HepG2 (cell line): ENCODE results near the gene PTPRE.

Source experiments
- ATF1 ChIP-seq: IDR thresholded peaks from 2 replicates; pipeline ENCODE4 v1.6.1; 2016; ENCODE audit warnings: mild to moderate bottlenecking, control low read depth
- MEIS1 ChIP-seq: sonication (generic); formaldehyde crosslinking; IDR thresholded peaks from 2 replicates; pipeline ENCODE4 v1.9.0; 2021; ENCODE audit warnings: mild to moderate bottlenecking, missing genetic modification reagents, moderate library complexity, borderline replicate concordance
- NFYB ChIP-seq: sonication (generic); formaldehyde crosslinking; IDR thresholded peaks from 2 replicates; pipeline ENCODE4 v1.4.0; 2020; ENCODE audit warnings: missing genetic modification reagents
- RBM39 ChIP-seq: fragments of 200-400 bp; formaldehyde crosslinking; IDR thresholded peaks from one replicate; pipeline ENCODE4 v1.6.1; 2018; ENCODE audit warnings: antibody characterized with exemption, mild to moderate bottlenecking, low read depth, low read length; ENCODE audit not compliant: poor library complexity, severe bottlenecking
- SKIL ChIP-seq: sonication (generic); formaldehyde crosslinking; IDR thresholded peaks from 2 replicates; pipeline ENCODE4 v1.8.0; 2022; ENCODE audit warnings: missing genetic modification reagents, mild to moderate bottlenecking, moderate library complexity, borderline replicate concordance
- STAT6 ChIP-seq: sonication (generic); formaldehyde crosslinking; IDR thresholded peaks from 2 replicates; pipeline ENCODE4 v1.4.0; 2020; ENCODE audit warnings: missing genetic modification reagents, mild to moderate bottlenecking, borderline replicate concordance
- ZNF318 ChIP-seq: sonication (generic); formaldehyde crosslinking; IDR thresholded peaks from 2 replicates; pipeline ENCODE4 v1.4.0; 2020; ENCODE audit warnings: mild to moderate bottlenecking, missing genetic modification reagents
- TF ChIP-seq, protein P1 (sequence below): sonication (generic); formaldehyde crosslinking; IDR thresholded peaks from 2 replicates; pipeline ENCODE4 v1.5.0; 2020; ENCODE audit warnings: mild to moderate bottlenecking, missing genetic modification reagents, moderate library complexity

- no peak for TF ChIP-seq ZNF318 (CRISPR knock-in tag)
- TF ChIP-seq NFYB (CRISPR knock-in tag): no peak
- TF ChIP-seq SKIL: no peak
- TF ChIP-seq, protein P1, sequence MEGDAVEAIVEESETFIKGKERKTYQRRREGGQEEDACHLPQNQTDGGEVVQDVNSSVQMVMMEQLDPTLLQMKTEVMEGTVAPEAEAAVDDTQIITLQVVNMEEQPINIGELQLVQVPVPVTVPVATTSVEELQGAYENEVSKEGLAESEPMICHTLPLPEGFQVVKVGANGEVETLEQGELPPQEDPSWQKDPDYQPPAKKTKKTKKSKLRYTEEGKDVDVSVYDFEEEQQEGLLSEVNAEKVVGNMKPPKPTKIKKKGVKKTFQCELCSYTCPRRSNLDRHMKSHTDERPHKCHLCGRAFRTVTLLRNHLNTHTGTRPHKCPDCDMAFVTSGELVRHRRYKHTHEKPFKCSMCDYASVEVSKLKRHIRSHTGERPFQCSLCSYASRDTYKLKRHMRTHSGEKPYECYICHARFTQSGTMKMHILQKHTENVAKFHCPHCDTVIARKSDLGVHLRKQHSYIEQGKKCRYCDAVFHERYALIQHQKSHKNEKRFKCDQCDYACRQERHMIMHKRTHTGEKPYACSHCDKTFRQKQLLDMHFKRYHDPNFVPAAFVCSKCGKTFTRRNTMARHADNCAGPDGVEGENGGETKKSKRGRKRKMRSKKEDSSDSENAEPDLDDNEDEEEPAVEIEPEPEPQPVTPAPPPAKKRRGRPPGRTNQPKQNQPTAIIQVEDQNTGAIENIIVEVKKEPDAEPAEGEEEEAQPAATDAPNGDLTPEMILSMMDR (CRISPR knock-in tag): no peak
- no peak for TF ChIP-seq RBM39
- TF ChIP-seq STAT6 (CRISPR knock-in tag): no peak
- no peak for TF ChIP-seq MEIS1 (CRISPR knock-in tag)
- no peak for TF ChIP-seq ATF1
These were observed 138.3 kb downstream of the PTPRE start for GRCh38 chr10:128044961-128045832.
